Adrenal gland (tissue), 5 donors: Measurements from ENCODE around the gene TAS2R10.

Experiments
- POLR2A ChIP-seq, 2 donors: fragments of 450-650 bp; IDR thresholded peaks; one replicate each; pipeline ENCODE4 v1.6.1; 2017; ENCODE audit warnings: antibody characterized with exemption in 2 of 2, mild to moderate bottlenecking in 2 of 2, moderate library complexity in 1 of 2
- TF ChIP-seq, protein P1 (sequence below), 6 experiments: fragments of 450-650 bp in 4 of 6; fragments of 200-600 bp in 2 of 6; sonication (generic) in 1 of 6; IDR thresholded peaks; 1 replicate in 5 of 6; 2 replicates in 1 of 6; pipeline versions ENCODE4 v1.5.1 to v1.8.0; 2016 to 2021; ENCODE audit warnings: antibody characterized with exemption in 6 of 6, mild to moderate bottlenecking in 2 of 6, moderate library complexity in 1 of 6
- donor health status: DM: no; HTN: no; CAD: no.

DNA sequence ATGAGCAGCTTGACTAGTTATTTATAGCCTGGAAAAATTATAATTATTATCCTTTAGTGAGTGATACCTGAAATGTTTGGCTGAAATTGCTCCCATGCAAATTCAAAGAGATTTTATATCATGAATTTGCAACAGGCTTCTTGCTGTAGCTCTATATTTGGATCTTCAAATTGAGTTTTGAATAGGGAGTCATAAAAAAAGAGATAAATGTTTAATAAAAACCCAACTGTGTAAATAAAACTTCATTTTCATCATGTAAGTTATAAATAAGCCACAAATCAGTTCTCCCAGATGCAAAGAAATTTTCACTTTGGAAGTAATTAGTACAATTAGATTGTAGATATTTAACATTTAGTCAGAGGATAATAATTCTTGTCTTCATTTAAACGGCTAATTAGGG, 19.0 kb downstream of the TAS2R10 start, which contains the start of gene TAS2R8:
- TF ChIP-seq, protein P1, sequence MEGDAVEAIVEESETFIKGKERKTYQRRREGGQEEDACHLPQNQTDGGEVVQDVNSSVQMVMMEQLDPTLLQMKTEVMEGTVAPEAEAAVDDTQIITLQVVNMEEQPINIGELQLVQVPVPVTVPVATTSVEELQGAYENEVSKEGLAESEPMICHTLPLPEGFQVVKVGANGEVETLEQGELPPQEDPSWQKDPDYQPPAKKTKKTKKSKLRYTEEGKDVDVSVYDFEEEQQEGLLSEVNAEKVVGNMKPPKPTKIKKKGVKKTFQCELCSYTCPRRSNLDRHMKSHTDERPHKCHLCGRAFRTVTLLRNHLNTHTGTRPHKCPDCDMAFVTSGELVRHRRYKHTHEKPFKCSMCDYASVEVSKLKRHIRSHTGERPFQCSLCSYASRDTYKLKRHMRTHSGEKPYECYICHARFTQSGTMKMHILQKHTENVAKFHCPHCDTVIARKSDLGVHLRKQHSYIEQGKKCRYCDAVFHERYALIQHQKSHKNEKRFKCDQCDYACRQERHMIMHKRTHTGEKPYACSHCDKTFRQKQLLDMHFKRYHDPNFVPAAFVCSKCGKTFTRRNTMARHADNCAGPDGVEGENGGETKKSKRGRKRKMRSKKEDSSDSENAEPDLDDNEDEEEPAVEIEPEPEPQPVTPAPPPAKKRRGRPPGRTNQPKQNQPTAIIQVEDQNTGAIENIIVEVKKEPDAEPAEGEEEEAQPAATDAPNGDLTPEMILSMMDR (IDR thresholded peaks at IDR 0.05), result no peak
- TF ChIP-seq POLR2A (IDR thresholded peaks at IDR 0.05), result no peak
